ENCODE data around the gene OLFML2A.

OLFML2A gene

GRCh38 chr9:124800306-124801259 lies 23.6 kb downstream of the OLFML2A start:
- no peak for DNase-seq

GRCh38 chr9:124801356-124801755 lies 24.4 kb downstream of the OLFML2A start:
- DNase-seq: no peak

GRCh38 chr9:124802426-124802825 lies 25.5 kb downstream of the OLFML2A start:
- DNase-seq: no peak

- no peak for DNase-seq
Observed at GRCh38 chr9:124803911-124804310, 27.0 kb downstream of the OLFML2A start.

DNA sequence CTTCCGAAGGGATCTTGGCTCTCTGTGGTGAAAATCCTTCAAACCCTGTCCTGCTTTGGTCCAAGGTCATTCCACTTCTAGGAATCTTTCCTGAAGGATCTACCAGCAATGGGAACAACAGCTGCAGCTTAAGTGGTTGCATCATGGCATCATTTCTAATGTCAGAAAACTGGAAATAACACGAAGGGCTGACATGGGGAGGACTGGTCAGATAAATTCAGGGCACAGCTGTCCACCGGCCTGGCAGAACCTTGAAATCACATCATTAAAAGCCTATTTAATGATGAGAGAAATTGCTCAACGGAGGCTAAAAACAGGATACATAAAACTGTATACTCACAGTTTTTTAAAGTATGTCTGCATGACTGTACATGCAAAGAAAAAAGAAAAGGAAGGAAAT lies 28.3 kb downstream of the OLFML2A start:
- DNase-seq: no peak

GRCh38 chr9:124808246-124808956 lies 31.5 kb downstream of the OLFML2A start:
- no peak for DNase-seq

DNA sequence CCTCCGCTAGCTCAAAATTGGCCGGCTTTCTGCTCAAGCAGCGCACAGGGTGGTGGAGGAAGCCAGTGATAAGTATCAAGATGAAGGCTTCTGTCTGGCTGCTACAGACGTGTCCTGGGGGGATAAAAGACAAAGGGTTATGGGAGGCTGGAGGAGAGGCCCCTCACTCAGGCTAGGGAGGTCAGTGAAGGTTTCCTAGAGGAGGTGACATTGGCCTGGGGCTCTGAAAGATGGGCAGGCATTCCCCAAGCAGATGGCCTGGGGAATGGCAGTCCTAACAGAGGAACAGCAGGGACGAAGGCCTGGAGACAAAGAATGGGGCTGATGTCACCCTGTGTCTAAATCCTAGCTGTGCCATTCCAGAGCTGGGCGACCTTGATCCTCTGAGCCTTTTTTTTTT lies 32.3 kb downstream of the OLFML2A start:
- DNase-seq: no peak

- no peak for DNase-seq
Observed at GRCh38 chr9:124809741-124810500, 33.0 kb downstream of the OLFML2A start.

GRCh38 chr9:124810663-124811355 lies 33.9 kb downstream of the OLFML2A start:
- DNase-seq: no peak

GRCh38 chr9:124812441-124812876 lies 35.5 kb downstream of the OLFML2A start:
- DNase-seq: no peak

DNA sequence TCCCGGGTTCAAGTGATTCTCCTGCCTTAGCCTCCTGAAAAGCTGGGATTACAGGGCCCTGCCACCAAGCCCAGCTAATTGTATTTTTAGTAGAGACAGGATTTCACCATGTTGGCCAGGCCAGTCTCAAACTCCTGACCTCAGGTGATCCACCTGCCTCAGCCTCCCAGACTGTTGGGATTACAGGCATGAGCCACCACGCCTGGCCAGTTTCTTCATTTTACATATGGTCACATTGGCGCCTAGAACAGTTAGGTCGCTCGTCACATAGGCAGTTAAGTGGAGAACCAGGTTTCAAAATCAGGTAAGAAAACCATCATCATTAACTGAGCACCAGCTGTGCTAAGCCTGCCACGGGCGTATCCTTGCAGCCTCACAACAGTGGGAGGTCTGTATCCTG lies 36.1 kb downstream of the OLFML2A start:
- DNase-seq: no peak

DNA sequence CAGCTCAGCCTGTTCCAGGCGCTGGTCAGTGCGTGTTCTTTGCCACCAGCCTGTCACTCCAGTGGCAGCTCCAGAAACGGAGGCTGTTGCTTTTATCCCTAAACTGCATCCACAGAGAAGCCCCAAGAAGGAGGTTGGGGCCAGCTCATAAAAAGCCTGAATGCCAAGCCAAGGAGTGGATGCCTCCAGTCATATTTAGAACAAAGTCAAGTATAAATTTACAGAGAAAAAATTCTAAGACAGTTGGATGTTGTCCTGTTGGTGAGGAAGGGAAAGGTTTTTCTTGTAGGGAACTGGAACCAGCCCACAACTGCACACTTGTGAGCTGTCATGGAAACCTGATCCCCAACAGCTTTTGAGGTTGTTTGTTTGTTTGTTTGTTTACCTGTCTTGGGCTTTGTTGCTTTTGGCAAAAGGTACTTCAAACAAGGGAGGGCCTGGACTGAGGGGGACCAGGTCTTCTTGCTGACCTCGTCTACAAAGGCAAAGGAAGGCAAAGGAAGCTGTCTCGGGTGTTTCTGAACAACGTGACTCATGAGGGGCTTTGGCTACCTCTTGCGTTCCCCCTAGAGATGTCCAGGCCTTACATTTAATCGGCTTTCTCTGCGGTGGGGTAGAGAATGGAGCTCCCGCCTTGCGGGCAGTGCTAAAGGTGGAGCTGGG lies 36.7 kb downstream of the OLFML2A start:
- no peak for DNase-seq

DNA sequence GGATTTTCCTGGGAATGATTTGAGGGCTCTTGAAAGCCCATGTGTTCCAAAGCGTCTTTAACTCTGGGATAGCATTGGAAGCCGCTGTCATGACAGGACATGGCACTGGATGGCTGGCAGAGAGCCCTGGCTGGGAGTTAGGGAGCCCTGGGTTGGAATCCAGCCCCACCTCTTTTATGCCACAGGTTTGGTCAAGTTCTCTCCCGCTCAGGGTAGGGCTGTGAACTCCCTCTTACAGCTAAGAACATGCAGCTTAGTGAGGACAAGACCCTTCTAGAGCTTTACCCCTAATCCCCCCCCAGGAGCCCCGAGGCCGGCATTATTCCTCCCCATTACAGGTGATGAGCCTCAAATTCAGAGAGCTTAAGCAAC lies 37.2 kb downstream of the OLFML2A start:
- no peak for DNase-seq

GRCh38 chr9:124815601-124816000 lies 38.7 kb downstream of the OLFML2A start:
- no peak for DNase-seq

GRCh38 chr9:124818431-124819281 lies 41.7 kb downstream of the OLFML2A start:
- DNase-seq: no peak

DNA sequence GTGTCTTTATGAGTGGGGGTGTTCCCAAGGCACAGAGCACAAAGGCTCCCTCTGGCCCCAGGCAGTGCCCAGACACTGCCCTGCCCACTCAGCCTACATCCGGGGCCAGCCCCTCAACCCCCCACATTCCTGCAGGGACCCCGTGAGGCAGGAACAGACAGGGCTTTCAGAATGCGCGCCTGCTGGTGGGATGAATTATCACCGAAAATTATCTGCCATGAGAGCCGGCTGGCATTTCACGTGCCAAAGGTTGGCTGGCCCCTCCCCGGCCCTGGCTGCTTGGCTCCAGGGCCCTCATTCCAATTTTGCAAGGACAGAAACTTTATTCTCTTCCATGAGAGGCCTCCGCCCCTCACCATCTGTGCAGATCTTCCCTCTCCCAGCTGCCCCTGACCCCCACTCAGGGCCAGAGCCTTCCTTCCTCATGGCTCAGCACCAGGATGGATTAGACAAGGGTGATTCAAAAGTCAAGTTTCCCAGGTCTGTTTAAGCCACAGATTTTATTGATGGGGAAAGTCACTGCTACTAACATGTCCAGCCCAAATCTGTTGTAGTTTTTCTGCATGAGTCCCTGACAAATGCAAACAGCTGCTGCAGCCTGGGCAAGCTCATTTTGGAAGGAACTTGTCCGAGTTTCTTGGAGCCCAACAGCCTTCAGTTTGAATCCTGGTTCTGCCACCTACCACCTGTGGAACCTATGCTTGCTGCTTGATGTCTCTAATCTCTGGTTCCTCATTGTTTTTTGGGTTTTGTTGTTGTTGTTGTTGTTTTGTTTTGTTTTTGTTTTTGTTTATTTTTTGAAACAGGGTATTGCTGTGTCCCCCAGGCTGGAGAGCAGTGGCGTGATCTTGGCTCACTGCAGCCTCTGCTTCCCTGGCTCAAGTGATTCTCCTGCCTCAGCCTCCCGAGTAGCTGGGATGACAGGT lies 44.0 kb downstream of the OLFML2A start:
- no peak for DNase-seq

DNA sequence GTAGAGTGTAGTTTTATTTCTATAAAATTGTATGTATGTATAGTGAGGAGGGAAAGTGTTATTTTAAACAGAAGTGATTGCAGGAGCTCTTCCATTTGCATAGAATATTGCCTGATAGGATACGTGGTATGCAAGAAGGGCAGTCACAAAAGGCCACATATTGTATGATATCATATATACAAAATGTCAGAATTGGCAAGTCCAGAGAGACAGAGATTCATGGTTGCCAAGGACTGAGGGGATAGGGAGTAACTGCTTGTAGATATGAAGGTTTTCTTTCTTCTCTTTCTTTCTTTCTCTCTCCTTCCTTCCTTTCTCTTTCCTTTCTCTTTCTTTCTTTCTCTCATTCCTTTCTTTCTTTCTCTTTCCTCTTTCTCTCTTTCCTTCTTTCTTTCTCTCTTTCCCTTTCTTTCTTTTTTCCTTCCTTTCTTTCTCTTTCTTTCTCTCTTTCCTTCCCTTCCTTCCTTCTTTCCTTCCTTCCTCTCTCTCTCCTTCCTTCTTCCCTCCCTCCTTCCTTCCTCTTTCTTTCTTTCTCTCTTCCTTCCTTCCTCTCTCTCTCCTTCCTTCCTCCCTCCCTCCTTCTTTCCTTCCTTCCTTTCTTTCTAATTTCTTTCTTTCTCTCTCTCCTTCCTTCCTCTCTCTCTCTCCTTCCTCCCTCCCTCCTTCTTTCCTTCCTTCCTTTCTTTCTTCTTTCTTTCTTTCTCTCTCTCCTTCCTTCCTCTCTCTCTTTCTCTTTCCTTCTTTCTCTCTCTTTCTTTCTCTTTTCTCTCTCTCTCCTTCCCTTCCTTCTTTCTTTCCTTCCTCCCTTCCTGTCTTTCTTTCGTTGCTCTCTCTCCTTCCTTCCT lies 51.8 kb downstream of the OLFML2A start:
- DNase-seq: no peak

DNA sequence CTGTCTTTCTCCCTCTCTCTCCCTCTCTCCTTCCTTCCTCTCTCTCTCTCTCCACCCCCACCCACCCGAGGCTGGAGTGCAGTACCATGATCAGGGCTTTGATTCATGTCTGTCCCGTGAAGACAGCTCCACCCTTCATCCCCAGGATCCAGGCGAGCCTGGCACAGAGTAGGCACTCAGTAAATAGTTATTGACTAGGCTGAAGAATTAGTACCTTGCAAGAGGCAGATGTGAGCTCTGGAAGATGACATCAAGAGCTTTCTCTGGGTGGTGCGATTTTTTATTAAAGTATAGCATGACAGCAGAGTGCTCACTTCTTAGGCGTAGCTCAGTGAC lies 52.4 kb downstream of the OLFML2A start:
- DNase-seq: no peak

- no peak for DNase-seq
Observed at GRCh38 chr9:124830593-124830992, 53.7 kb downstream of the OLFML2A start.

All from NCI-H526 (cell line).